Measurements from ENCODE around the gene ZRANB1. TPM values are rescaled to one million over a fixed set of nuclear protein-coding genes. Genes with fewer than 3 reads are reported as not detected.
A peak's percentile ranks its signal among the peaks of the same experiment; 100 is the strongest.

Gene ZRANB1
- total RNA-seq, 1 donor from 2014 or later, result 24.7 TPM

- no peak for TF ChIP-seq CTCF (IDR thresholded peaks at IDR 0.05)
- intact Hi-C loops (cut with DNase I), result loop anchor here (5.0 kb wide), 1 partner anchor 155 kb away; no protein-coding TSS in a partner anchor
- Histone ChIP-seq H3K27ac (peak overlapping the region; percentile 94 to 98), H3K4me1 (peaks cover 32 to 52% of the 10 kb centered on the region in 2 donors), H3K9me3 (no peaks in the 10 kb centered on the region), H3K36me3 (peaks cover 50 to 57% of the 10 kb centered on the region in 2 donors), H3K27me3 (no peaks in the 10 kb centered on the region), H3K4me3 (no peak overlapping the region)
- DNase-seq (ENCODE audit: low spot score in 2 of 2), result peak in 1 of 2 donors; percentile 62
Observed at GRCh38 chr10:124997306-124997705, 55.4 kb downstream of the ZRANB1 start.

GRCh38 chr10:124997771-124998623, 56.1 kb downstream of the ZRANB1 start:
- intact Hi-C loops (cut with DNase I), result loop anchor here (5.0 kb wide), 1 partner anchor 154 kb away; no protein-coding TSS in a partner anchor
- no peaks in the 10 kb centered on the region for H3K27me3 ChIP-seq
- no peaks in the 10 kb centered on the region for H3K9me3 ChIP-seq
- peaks cover 35 to 54% of the 10 kb centered on the region in 2 donors for H3K4me1 ChIP-seq
- DNase-seq (ENCODE audit: low spot score in 2 of 2), result peak in 1 of 2 donors; percentile 66
- peak overlapping the region; percentile 94 to 98 for H3K27ac ChIP-seq
- peaks cover 53 to 59% of the 10 kb centered on the region in 2 donors for H3K36me3 ChIP-seq
- no peak overlapping the region for H3K4me3 ChIP-seq
- no peak for TF ChIP-seq CTCF (IDR thresholded peaks at IDR 0.05)

- no peak for TF ChIP-seq CTCF (IDR thresholded peaks at IDR 0.05)
- peaks cover 35 to 57% of the 10 kb centered on the region in 2 donors for H3K4me1 ChIP-seq
- H3K9me3 ChIP-seq, result no peaks in the 10 kb centered on the region
- H3K27ac ChIP-seq, result peak overlapping the region; percentile 94 to 98
- intact Hi-C loops (cut with DNase I), result loop anchor here (1.0 to 5.0 kb wide), 2 partner anchors 18 to 154 kb away; no protein-coding TSS in a partner anchor
- peak in 1 of 2 donors; percentile 67 for DNase-seq (ENCODE audit: low spot score in 2 of 2)
- no peaks in the 10 kb centered on the region for H3K27me3 ChIP-seq
- H3K36me3 ChIP-seq, result peaks cover 48 to 55% of the 10 kb centered on the region in 2 donors
- H3K4me3 ChIP-seq, result peak overlapping the region in 1 of 2 donors; percentile 54
Observed at GRCh38 chr10:124998624-124999291, 56.8 kb downstream of the ZRANB1 start.

- DNase-seq (ENCODE audit: low spot score in 2 of 2), result peak; percentile 59 to 92
- Histone ChIP-seq H3K4me1 (peaks cover 35 to 57% of the 10 kb centered on the region in 2 donors), H3K27ac (peak overlapping the region; percentile 94 to 98), H3K9me3 (no peaks in the 10 kb centered on the region), H3K27me3 (no peaks in the 10 kb centered on the region), H3K4me3 (peak overlapping the region; percentile 34 to 54), H3K36me3 (peaks cover 38 to 46% of the 10 kb centered on the region in 2 donors)
- intact Hi-C loops (cut with DNase I), result loop anchor here (1.0 to 5.0 kb wide), 5 partner anchors 12 to 153 kb away; no protein-coding TSS in a partner anchor
- TF ChIP-seq CTCF (IDR thresholded peaks at IDR 0.05), result peak in 1 of 3 experiments; percentile 4
Observed at GRCh38 chr10:124999433-125000365, 57.8 kb downstream of the ZRANB1 start.

All from ascending aorta (tissue), 2 donors.